HUES48 (cell line): ENCODE measurements around the gene CRYBB3.
"Not testable (repeated sequence)": the region's sequence is repeated elsewhere in the genome, so short reads cannot be mapped to it uniquely, and the experiment has no call there.

Source experiments
- H3K27ac ChIP-seq: one replicate; pipeline ENCODE4 v1.7.0; 2013; ENCODE audit warnings: low read depth, low read length, inconsistent platforms
- H3K27me3 ChIP-seq: 2 replicates; pipeline ENCODE4 v1.6.1; 2013; ENCODE audit warnings: mild to moderate bottlenecking, low read length; ENCODE audit not compliant: control insufficient read depth, insufficient read depth
- H3K36me3 ChIP-seq: 2 replicates; pipeline ENCODE4 v1.6.1; 2013; ENCODE audit warnings: low read length; ENCODE audit not compliant: control insufficient read depth, insufficient read depth
- H3K4me1 ChIP-seq: 2 replicates; pipeline ENCODE4 v1.6.1; 2013; ENCODE audit warnings: mild to moderate bottlenecking, low read length; ENCODE audit not compliant: control insufficient read depth, insufficient read depth
- H3K4me3 ChIP-seq: 2 replicates; pipeline ENCODE4 v1.5.1; 2013; ENCODE audit warnings: mild to moderate bottlenecking, low read depth, low read length
- H3K9ac ChIP-seq: 2 replicates; pipeline ENCODE4 v1.6.1; 2013; ENCODE audit warnings: mild to moderate bottlenecking, low read depth, low read length, moderate library complexity
- H3K9me3 ChIP-seq: 2 replicates; pipeline ENCODE4 v1.6.1; 2013; ENCODE audit warnings: low read length; ENCODE audit not compliant: control insufficient read depth, insufficient read depth

The CRYBB3 gene

DNA sequence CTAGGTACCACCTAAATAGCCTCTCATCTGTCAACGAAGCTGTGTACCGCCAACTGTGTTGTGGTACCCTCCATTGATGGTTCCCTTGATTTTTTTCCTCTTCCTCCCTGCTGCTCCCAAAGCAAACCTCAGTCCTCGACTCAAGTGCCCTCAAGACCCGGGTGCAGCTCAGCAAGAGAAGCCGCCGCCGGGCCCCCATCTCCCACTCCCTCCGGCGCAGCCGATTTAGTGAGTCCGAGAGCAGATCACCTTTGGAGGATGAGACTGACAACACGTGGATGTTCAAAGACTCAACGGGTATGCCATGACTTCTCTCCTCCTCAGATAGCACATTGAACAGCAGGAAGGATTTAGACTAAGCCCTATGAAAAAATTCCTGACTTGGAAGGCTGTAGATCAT, 22.4 kb upstream of the CRYBB3 start:
- H3K27me3 ChIP-seq, result no peaks in the 10 kb centered on the region
- no peak overlapping the region for H3K4me3 ChIP-seq
- H3K27ac ChIP-seq, result no peak overlapping the region
- H3K9ac ChIP-seq, result no peak overlapping the region
- peaks cover 23% of the 10 kb centered on the region for H3K36me3 ChIP-seq
- peaks cover 9% of the 10 kb centered on the region for H3K4me1 ChIP-seq
- peaks cover 2% of the 10 kb centered on the region; the same call in 1 of the 2 replicates for H3K9me3 ChIP-seq

DNA sequence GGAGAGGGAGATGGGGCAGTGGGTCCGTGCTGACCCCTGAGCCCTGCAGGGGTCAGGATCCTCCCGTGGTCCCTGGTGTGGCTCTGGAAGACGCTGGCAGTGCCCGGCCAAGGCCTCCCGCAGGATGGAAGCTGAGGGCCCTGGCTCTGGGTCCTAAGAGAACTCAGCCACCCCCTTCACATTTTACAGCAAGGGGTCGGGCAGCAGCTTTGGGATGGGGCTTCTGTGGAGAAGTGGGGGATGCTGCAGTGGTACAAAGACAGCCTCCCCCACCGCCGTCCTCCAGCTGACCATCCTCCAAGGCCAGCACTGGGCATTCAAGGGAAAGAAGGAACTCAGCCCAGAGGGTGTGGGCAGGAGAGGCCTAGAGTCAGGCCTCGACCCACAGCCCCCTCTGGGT, 21.8 kb upstream of the CRYBB3 start:
- Histone ChIP-seq H3K36me3 (peaks cover 23% of the 10 kb centered on the region), H3K9me3 (peaks cover 2% of the 10 kb centered on the region; the same call in 1 of the 2 replicates), H3K4me1 (peaks cover 9% of the 10 kb centered on the region), H3K4me3 (no peak overlapping the region), H3K27me3 (no peaks in the 10 kb centered on the region), H3K27ac (no peak overlapping the region), H3K9ac (no peak overlapping the region)

DNA sequence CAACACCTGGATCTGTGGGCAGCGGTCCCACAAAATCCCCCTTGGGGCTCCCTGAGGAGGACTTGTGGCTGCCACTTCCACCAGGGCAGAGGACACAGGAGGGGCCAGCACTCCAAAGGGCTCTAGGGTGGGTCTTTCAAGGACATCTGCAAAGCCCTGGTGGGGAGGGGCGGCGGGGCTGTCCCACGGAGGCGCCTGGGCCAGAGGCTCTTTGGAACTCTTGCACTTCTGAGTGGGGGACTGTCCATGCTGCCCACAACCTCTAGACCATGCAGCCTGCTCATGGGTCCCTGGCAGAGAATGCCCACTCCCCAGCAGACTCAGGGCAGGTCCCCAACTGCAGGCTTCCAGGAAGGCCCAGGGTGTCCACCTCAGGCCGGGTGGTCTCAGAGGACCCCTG, 21.3 kb upstream of the CRYBB3 start:
- peaks cover 23% of the 10 kb centered on the region for H3K36me3 ChIP-seq
- not testable (repeated sequence) for H3K27me3 ChIP-seq, H3K4me1 ChIP-seq, H3K27ac ChIP-seq, H3K9ac ChIP-seq, H3K9me3 ChIP-seq, H3K4me3 ChIP-seq

DNA sequence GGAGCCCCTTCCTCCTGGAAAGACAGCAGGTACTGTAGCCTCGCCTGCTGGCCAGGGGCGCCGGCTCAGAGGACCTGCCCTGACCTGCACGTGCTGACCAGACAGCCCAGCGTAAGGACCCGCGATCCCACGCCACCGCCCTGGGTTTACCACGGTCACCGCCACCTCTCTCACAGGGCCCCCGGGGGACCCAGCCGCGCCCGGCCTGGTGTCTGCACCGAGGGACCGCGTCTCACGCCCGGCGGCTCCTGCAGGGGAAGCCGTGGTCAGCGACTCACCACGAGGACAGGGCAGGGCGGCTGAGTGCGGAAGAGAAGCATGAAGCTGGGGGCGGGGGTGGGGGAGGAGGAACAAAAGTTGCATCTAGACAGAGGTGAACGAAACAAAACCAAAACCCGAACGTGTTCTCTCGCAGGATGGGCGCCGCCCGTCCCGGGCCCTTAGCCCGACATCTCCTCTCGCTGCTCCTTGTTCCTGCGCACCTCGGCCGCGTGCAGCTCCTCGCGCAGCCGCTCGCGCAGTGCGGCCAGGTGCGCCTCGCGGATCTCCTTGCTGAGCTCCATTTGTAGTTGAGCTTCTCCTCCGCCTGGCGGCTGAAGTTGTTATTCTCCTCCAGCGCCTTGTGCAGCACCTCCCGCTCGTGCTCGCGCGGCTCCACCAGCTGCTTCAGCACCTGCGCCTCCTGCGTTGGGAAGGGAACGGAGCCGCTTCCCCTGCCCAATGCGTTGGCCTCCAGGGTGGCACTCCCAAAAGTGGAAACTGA, 20.6 kb upstream of the CRYBB3 start:
- H3K9ac ChIP-seq, H3K27me3 ChIP-seq, H3K4me1 ChIP-seq, H3K9me3 ChIP-seq, H3K27ac ChIP-seq, H3K4me3 ChIP-seq: not testable (repeated sequence)
- H3K36me3 ChIP-seq, result peaks cover 22% of the 10 kb centered on the region

DNA sequence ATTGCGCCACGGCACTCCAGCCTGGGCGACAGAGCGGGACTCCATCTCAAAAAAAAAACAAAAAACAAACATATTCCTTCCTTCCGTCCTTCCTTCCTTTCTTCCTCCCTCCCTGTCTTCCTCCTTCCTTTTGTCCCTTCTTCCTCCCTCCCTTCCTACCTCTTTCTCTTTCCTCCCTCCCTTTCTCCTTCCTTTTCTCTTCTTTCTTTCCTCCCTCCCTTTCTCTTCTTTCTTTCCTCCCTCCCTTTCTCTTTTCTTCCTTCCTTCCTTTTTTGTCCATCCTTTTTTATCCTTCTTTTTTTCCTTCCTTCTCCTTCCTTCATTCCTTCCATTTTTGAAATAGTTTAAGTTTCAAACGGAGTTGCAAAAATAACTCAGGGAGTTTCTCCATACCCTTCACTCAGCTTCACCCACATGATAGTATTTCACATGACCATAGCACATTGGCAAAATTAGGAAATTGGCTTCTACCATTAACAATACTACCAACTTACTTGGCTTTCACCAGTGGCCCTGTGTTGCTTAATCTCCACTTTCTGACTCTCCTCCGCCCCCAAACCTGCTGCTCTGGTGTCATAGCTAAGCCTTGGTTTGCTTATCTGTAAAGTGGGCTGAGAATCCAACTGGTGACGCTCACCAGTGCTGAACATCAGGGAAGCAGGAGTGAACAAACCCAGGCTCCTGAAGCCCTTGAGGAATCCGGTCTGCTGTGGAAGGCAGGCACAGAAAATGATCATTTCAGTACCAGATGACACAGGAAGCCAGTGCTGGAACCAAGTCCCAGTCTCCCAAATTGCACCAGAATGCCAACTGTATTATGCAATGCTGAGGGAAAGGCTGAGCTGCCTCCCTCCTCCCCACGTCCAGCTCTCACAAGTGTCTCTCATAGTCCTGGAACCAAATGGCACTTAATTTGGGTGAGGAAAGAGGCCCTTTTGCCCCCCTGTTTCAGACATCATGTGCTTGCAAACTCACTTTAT, 17.2 kb upstream of the CRYBB3 start:
- no peak overlapping the region for H3K9ac ChIP-seq
- no peaks in the 10 kb centered on the region for H3K27me3 ChIP-seq

DNA sequence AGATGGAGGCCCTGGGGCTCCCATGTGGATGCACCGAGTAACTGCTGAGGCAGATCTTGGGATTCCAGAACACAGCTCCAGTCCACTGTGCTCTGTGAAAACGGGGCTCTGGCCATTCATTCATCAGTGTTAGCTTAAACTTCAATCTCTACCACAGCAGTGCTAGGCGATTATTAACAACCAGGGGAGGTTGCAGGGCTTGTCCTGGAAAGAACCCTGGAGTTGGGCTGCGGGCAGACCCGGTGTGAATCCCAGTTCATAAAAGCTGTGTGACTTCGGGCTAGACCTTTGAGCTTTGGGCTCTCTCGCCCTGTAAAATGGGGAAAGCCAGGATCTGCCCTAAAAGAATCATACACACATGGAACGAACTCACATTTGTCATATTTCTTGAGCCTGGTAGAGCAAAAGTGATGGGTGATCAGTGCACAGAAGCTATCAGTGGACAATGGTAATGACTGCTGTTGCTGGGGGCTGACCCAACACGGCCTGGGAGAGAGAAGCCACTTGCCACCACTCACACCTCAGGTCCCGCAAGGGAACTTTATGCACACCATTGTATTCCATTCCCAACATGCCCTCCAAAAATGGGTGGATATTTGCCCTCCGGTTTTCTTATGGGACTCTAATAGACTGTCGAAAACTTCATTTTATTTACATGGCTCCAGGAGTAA, 15.6 kb upstream of the CRYBB3 start:
- no peaks in the 10 kb centered on the region for H3K27me3 ChIP-seq
- no peak overlapping the region for H3K9ac ChIP-seq
- H3K36me3 ChIP-seq, result peaks cover 16% of the 10 kb centered on the region

More for the DNA sequence above, 17.2 kb upstream of the CRYBB3 start:
- peaks cover 2% of the 10 kb centered on the region; the same call in 1 of the 2 replicates for H3K9me3 ChIP-seq
- H3K4me1 ChIP-seq, result no peaks in the 10 kb centered on the region
- no peak overlapping the region for H3K4me3 ChIP-seq
- no peak overlapping the region for H3K27ac ChIP-seq
- H3K36me3 ChIP-seq, result peaks cover 16% of the 10 kb centered on the region

DNA sequence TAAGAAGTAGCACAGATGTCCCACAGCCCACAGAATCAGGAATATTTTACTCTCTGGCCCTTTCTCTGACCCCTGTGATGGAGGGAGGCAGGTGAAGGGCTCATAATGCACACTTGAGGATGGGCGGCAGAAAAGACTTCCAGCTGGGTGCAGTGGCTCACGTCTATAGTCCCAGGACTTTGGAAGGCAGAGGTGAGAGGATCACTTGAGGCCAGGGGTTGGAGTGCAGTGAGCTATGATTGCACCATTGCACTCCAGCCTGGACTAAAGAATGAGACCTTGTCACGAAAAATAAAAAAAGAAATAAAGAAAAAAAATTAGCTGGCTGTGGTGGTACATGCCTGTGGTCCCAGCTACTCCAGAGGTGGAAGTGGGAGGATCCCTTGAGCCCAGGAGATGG, 13.5 kb upstream of the CRYBB3 start:
- Histone ChIP-seq H3K36me3 (peaks cover 10% of the 10 kb centered on the region), H3K9me3 (no peaks in the 10 kb centered on the region; the same call in 1 of the 2 replicates), H3K9ac (no peak overlapping the region), H3K4me1 (no peaks in the 10 kb centered on the region), H3K4me3 (no peak overlapping the region), H3K27me3 (no peaks in the 10 kb centered on the region), H3K27ac (no peak overlapping the region)

More for the DNA sequence above, 15.6 kb upstream of the CRYBB3 start:
- no peak overlapping the region for H3K27ac ChIP-seq
- H3K9me3 ChIP-seq, result peaks cover 2% of the 10 kb centered on the region; the same call in 1 of the 2 replicates
- no peak overlapping the region for H3K4me3 ChIP-seq
- no peaks in the 10 kb centered on the region for H3K4me1 ChIP-seq

DNA sequence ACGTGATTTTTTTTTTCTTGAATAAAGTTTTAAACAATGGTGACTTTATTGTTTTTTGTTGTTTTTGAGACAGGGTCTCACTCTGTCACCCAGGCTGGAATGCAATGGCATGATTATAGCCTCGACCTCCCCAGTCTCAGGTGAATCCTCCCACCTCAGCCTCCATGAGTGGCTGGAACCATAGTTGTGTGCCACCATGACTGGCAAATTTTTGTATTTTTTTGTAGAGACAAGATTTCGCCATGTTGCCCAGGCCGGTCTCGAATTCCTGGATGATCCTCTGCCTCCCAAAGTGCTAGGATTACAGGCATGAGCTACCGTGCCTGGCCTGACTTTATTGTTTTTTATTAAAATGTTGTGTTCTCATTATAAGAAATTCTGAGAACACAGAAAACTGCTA, 12.2 kb upstream of the CRYBB3 start:
- no peaks in the 10 kb centered on the region for H3K27me3 ChIP-seq
- H3K9me3 ChIP-seq, result no peaks in the 10 kb centered on the region; the same call in 1 of the 2 replicates
- no peak overlapping the region for H3K4me3 ChIP-seq
- H3K4me1 ChIP-seq, result no peaks in the 10 kb centered on the region
- no peak overlapping the region for H3K9ac ChIP-seq
- H3K27ac ChIP-seq, result no peak overlapping the region
- peaks cover 18% of the 10 kb centered on the region for H3K36me3 ChIP-seq

DNA sequence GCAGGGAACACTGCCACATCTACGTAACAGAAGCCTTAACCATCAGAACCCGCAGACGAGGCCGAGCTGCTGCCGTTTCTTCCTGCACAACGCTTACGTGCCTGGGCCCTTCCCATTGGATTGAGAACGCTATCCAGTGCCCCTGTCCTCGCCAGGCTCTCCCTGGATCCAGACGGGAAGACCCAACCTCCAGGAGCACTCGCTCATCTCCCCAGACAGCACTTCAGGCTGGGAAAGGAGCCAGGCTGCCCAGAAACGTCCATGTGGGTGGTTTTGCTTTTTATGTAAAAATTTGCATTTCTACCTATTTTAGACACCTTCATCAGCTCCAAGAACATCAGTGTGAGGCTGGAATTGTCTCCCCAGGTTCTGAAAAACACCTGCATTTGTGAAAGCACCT, 7.3 kb upstream of the CRYBB3 start:
- Histone ChIP-seq H3K9me3 (no peaks in the 10 kb centered on the region; the same call in 1 of the 2 replicates), H3K27me3 (no peaks in the 10 kb centered on the region), H3K27ac (no peak overlapping the region), H3K9ac (no peak overlapping the region), H3K4me3 (no peak overlapping the region), H3K36me3 (peaks cover 8% of the 10 kb centered on the region; the same call in 1 of the 2 replicates), H3K4me1 (no peaks in the 10 kb centered on the region)

DNA sequence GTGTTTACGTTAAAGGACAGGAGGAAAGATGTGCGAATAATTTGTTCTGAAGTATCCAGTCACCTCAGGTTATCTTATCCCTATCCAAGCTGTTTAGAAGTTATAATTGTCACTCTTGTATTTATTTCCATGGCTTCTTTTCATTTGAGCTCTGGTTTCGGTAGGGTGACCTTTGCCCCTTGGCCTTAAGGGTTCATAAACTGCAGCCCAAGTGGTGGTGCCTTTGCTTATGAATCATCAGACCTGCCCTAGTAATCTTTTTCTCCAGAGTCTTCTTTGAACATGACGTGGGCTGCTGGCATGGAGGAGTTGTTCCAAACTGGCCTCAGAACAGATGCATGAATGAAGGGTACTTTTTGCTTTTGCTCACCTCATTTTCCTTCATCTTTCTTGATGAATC, 6.5 kb upstream of the CRYBB3 start:
- Histone ChIP-seq H3K36me3 (peaks cover 8% of the 10 kb centered on the region; the same call in 1 of the 2 replicates), H3K27ac (no peak overlapping the region), H3K27me3 (no peaks in the 10 kb centered on the region), H3K9ac (no peak overlapping the region), H3K9me3 (no peaks in the 10 kb centered on the region; the same call in 1 of the 2 replicates), H3K4me1 (no peaks in the 10 kb centered on the region), H3K4me3 (no peak overlapping the region)
